ENCODE results near the gene OR10H3. TPM values are rescaled to one million over a fixed set of nuclear protein-coding genes. Genes with fewer than 3 reads are reported as not detected.

Gene OR10H3
- total and polyA plus RNA-seq, 2 experiments from 2014 or later, result not detected

DNA sequence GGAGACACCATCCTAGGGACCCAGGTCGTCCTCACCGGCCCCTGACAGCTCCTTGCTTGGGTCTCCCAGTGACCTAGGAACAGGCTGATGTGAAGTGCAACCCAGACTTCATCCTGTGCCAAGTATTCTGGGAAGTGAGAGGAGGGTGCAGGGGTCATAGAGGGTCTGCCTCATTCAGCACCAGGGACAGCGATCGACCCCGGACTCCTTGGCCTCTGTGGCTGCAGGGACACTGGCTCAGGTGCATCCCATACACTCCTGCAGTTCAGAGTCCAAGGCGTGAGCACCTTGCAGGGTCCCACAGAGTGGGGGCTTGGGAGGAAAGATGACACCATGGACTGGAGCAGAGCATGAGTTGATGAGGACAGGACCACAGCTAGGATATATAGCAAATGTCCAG lies 20.0 kb upstream of the OR10H3 start:
- Histone ChIP-seq H3K27ac (ENCODE audit: low read depth) (no peak overlapping the region), H4K20me1 (replicated peaks; ENCODE audit: insufficient read depth) (no peaks in the 10 kb centered on the region), H3K27me3 (ENCODE audit: insufficient read depth) (no peaks in the 10 kb centered on the region), H3K9me2 (ENCODE audit: insufficient read depth) (no peaks in the 10 kb centered on the region), H3K4me1 (ENCODE audit: insufficient read depth) (no peaks in the 10 kb centered on the region), H3K4me3 (no peak overlapping the region), H3K4me2 (no peak overlapping the region), H3K79me2 (replicated peaks; ENCODE audit: insufficient read depth) (no peaks in the 10 kb centered on the region), H2AFZ (no peak overlapping the region), H3F3A (replicated peaks; ENCODE audit: low read depth) (no peaks in the 10 kb centered on the region), H3K36me3 (ENCODE audit: insufficient read depth) (no peaks in the 10 kb centered on the region; the same call in 1 of the 2 replicates)
- Mint-ChIP-seq H3K27ac (no peak overlapping the region), H3K27me3 (ENCODE audit: insufficient read depth, low read depth, poor library complexity) (peaks cover 7% of the 10 kb centered on the region), H3K9me3 (peaks cover 91% of the 10 kb centered on the region), H3K4me3 (no peak overlapping the region), H3K36me3 (ENCODE audit: low read depth) (peaks cover 39% of the 10 kb centered on the region), H3K4me1 (no peaks in the 10 kb centered on the region)
- TF ChIP-seq, protein P1, sequence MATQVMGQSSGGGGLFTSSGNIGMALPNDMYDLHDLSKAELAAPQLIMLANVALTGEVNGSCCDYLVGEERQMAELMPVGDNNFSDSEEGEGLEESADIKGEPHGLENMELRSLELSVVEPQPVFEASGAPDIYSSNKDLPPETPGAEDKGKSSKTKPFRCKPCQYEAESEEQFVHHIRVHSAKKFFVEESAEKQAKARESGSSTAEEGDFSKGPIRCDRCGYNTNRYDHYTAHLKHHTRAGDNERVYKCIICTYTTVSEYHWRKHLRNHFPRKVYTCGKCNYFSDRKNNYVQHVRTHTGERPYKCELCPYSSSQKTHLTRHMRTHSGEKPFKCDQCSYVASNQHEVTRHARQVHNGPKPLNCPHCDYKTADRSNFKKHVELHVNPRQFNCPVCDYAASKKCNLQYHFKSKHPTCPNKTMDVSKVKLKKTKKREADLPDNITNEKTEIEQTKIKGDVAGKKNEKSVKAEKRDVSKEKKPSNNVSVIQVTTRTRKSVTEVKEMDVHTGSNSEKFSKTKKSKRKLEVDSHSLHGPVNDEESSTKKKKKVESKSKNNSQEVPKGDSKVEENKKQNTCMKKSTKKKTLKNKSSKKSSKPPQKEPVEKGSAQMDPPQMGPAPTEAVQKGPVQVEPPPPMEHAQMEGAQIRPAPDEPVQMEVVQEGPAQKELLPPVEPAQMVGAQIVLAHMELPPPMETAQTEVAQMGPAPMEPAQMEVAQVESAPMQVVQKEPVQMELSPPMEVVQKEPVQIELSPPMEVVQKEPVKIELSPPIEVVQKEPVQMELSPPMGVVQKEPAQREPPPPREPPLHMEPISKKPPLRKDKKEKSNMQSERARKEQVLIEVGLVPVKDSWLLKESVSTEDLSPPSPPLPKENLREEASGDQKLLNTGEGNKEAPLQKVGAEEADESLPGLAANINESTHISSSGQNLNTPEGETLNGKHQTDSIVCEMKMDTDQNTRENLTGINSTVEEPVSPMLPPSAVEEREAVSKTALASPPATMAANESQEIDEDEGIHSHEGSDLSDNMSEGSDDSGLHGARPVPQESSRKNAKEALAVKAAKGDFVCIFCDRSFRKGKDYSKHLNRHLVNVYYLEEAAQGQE (IDR thresholded peaks at IDR 0.05; ENCODE audit: unreplicated experiment), result peak; percentile 27
- TF ChIP-seq, protein P2, sequence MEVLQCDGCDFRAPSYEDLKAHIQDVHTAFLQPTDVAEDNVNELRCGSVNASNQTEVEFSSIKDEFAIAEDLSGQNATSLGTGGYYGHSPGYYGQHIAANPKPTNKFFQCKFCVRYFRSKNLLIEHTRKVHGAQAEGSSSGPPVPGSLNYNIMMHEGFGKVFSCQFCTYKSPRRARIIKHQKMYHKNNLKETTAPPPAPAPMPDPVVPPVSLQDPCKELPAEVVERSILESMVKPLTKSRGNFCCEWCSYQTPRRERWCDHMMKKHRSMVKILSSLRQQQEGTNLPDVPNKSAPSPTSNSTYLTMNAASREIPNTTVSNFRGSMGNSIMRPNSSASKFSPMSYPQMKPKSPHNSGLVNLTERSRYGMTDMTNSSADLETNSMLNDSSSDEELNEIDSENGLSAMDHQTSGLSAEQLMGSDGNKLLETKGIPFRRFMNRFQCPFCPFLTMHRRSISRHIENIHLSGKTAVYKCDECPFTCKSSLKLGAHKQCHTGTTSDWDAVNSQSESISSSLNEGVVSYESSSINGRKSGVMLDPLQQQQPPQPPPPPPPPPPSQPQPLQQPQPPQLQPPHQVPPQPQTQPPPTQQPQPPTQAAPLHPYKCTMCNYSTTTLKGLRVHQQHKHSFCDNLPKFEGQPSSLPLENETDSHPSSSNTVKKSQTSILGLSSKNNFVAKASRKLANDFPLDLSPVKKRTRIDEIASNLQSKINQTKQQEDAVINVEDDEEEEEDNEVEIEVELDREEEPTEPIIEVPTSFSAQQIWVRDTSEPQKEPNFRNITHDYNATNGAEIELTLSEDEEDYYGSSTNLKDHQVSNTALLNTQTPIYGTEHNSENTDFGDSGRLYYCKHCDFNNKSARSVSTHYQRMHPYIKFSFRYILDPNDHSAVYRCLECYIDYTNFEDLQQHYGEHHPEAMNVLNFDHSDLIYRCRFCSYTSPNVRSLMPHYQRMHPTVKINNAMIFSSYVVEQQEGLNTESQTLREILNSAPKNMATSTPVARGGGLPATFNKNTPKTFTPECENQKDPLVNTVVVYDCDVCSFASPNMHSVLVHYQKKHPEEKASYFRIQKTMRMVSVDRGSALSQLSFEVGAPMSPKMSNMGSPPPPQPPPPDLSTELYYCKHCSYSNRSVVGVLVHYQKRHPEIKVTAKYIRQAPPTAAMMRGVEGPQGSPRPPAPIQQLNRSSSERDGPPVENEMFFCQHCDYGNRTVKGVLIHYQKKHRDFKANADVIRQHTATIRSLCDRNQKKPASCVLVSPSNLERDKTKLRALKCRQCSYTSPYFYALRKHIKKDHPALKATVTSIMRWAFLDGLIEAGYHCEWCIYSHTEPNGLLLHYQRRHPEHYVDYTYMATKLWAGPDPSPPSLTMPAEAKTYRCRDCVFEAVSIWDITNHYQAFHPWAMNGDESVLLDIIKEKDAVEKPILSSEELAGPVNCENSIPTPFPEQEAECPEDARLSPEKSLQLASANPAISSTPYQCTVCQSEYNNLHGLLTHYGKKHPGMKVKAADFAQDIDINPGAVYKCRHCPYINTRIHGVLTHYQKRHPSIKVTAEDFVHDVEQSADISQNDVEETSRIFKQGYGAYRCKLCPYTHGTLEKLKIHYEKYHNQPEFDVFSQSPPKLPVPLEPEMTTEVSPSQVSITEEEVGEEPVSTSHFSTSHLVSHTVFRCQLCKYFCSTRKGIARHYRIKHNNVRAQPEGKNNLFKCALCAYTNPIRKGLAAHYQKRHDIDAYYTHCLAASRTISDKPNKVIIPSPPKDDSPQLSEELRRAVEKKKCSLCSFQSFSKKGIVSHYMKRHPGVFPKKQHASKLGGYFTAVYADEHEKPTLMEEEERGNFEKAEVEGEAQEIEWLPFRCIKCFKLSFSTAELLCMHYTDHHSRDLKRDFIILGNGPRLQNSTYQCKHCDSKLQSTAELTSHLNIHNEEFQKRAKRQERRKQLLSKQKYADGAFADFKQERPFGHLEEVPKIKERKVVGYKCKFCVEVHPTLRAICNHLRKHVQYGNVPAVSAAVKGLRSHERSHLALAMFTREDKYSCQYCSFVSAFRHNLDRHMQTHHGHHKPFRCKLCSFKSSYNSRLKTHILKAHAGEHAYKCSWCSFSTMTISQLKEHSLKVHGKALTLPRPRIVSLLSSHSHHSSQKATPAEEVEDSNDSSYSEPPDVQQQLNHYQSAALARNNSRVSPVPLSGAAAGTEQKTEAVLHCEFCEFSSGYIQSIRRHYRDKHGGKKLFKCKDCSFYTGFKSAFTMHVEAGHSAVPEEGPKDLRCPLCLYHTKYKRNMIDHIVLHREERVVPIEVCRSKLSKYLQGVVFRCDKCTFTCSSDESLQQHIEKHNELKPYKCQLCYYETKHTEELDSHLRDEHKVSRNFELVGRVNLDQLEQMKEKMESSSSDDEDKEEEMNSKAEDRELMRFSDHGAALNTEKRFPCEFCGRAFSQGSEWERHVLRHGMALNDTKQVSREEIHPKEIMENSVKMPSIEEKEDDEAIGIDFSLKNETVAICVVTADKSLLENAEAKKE (CRISPR knock-in tag; IDR thresholded peaks at IDR 0.05), result no peak
- DNase-seq (ENCODE audit: low spot score), result no peak
- no peak for ATAC-seq

Measured in GM23338 (cell line).